DMS53 treated with DMSO at 0.1 percent for 48 hours (cell line): ENCODE results near the gene LAMTOR3.
"Not testable (repeated sequence)": the region's sequence is repeated elsewhere in the genome, so short reads cannot be mapped to it uniquely, and the experiment has no call there.

Experiments
- DNase-seq: peaks from one replicate; lab custom pipeline; 2025; ENCODE audit not compliant: unreplicated experiment; lab: John Stamatoyannopoulos, UW

The LAMTOR3 gene

DNA sequence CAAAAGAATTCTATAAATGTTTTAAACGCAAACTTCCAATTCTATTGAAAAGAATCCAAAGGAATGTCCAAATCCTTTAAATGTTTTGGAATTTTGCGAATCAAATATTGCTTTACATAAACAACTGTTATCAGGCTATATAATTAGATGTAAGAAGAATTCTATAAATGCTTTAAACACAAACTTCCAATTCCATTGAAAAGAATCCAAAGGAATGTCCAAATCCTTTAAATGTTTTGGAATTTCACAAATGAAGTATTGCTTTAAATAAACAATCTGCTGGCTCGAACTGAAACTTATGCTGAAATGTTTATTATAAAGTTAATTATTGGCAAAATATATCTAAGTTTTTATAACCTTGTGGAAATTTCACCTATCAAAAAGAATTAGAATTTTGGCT lies 61.5 kb downstream of the LAMTOR3 start:
- no peak for DNase-seq

DNA sequence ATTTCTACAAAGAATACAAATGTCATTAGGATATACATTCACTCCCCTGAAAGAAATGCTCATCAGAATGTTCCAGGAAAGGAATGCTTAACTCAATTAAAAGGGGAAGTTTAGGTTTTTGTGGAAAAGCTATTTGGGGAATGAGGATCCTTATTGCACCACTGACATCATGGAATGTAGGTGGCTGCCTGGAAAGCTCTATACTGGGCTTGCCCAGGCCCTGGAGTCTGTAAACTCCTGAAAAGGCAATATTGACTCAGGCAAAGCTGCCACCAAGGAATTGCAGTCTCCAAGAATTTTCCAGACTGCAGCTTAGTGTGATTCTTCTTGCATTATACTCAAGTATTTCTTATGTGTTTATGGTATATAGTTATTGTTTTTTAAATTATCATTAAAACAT lies 61.9 kb downstream of the LAMTOR3 start:
- DNase-seq: no peak

DNA sequence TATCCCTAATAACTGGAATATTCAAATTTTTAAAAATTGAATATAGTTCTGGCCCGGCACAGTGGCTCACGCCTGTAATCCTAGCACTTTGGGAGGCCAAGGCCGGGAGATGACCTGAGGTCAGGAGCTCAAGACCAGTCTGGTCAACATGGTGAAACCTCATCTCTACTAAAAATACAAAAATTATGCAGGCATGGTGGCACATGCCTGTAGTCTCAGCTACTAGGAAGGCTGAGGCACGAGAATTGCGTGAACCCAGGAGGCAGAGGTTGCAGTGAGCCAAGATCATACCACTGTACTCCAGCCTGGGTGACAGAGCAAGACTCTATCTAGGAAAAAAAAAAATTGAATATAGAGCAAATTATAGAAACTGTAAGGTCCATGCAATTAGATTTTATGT lies 64.2 kb downstream of the LAMTOR3 start:
- DNase-seq: not testable (repeated sequence)

DNA sequence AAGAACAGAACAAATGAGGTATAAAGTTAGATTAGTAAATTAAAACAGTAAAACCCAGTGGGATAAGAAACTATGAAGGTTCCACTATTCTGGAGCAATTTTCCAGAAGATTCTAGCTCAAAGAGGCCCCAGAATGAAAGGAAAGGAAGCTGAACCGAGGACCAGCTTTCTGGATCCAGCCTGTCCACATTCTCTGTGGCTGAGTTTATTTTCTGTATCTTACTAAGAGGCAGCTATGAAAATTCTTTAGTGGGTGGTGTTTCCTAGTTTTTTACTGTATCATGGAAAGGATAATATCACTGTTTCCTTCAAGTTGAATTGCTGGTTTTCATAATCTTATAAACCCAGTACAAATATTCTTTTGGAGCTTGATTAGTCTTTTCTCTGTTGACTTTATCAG lies 65.8 kb downstream of the LAMTOR3 start:
- DNase-seq: no peak
